Measurements from ENCODE around the gene ATG10.

ATG10 gene

DNA sequence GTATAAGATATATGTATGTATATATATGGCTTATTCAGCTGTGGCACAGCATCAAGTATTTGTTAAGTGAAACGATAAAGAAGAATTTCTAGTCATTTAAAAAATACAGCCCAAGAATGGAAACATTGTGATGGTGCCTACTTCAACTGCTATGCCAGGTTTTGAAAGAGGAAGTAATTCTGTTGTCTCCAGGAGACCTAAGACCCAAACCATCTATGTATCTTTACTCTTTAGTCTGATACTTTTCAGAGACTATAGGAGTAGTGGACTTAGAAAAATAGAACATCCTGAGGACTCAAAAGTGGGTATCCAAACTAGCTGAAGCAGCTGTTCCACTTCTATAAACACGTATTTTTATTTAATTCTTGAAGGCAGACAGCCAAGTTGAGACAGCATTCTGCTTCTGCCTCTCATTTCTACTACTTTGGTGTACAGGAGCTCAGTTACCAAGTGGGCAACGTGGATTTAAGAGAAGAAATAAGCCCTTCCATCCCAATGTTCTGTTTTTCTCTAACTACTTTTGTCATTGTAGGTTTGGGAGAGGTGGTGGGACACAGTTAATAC is 195.6 kb downstream of the ATG10 start:
- Histone ChIP-seq H3K27me3 (ENCODE audit: insufficient read depth, poor library complexity, severe bottlenecking) (no peaks in the 10 kb centered on the region), H3K4me3 (ENCODE audit: severe bottlenecking) (no peak overlapping the region), H3K36me3 (ENCODE audit: low read depth) (no peaks in the 10 kb centered on the region), H3K4me1 (ENCODE audit: insufficient read depth, poor library complexity, severe bottlenecking) (peaks cover 28% of the 10 kb centered on the region), H3K27ac (ENCODE audit: poor library complexity, severe bottlenecking) (no peak overlapping the region), H3K9me3 (ENCODE audit: severe bottlenecking) (no peaks in the 10 kb centered on the region)
- DNase-seq (ENCODE audit: low spot score): no peak
- no peak for ATAC-seq (ENCODE audit: low read depth)
- TF ChIP-seq, protein P1, sequence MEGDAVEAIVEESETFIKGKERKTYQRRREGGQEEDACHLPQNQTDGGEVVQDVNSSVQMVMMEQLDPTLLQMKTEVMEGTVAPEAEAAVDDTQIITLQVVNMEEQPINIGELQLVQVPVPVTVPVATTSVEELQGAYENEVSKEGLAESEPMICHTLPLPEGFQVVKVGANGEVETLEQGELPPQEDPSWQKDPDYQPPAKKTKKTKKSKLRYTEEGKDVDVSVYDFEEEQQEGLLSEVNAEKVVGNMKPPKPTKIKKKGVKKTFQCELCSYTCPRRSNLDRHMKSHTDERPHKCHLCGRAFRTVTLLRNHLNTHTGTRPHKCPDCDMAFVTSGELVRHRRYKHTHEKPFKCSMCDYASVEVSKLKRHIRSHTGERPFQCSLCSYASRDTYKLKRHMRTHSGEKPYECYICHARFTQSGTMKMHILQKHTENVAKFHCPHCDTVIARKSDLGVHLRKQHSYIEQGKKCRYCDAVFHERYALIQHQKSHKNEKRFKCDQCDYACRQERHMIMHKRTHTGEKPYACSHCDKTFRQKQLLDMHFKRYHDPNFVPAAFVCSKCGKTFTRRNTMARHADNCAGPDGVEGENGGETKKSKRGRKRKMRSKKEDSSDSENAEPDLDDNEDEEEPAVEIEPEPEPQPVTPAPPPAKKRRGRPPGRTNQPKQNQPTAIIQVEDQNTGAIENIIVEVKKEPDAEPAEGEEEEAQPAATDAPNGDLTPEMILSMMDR (IDR thresholded peaks at IDR 0.05; ENCODE audit: poor library complexity, severe bottlenecking): no peak

DNA sequence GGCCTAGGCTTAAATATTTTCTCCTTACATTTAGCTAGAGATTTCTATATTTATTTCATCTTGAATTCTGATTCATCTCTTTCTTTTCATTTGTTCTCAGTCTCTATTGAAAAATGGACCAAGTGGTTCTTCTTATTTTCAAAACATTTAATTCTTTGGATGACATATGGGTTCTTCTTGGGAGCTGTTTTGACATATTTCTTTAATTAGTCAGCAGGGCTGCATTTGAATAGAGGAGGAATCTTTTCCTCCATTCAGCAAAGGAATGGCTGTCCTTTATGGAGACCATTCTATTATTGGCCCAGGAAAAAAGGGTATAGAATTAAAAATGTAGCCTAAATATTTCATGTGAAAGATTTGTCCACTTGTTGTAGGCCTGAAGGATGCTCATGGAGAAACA is 196.5 kb downstream of the ATG10 start:
- no peaks in the 10 kb centered on the region for H3K27me3 ChIP-seq (ENCODE audit: insufficient read depth, poor library complexity, severe bottlenecking)
- no peaks in the 10 kb centered on the region for H3K9me3 ChIP-seq (ENCODE audit: severe bottlenecking)
- no peak for DNase-seq (ENCODE audit: low spot score)
- no peak overlapping the region for H3K4me3 ChIP-seq (ENCODE audit: severe bottlenecking)
- H3K4me1 ChIP-seq (ENCODE audit: insufficient read depth, poor library complexity, severe bottlenecking): peaks cover 25% of the 10 kb centered on the region
- no peak overlapping the region for H3K27ac ChIP-seq (ENCODE audit: poor library complexity, severe bottlenecking)
- H3K36me3 ChIP-seq (ENCODE audit: low read depth): no peaks in the 10 kb centered on the region
- ATAC-seq (ENCODE audit: low read depth): no peak
- TF ChIP-seq, protein P1 (IDR thresholded peaks at IDR 0.05; ENCODE audit: poor library complexity, severe bottlenecking): no peak

DNA sequence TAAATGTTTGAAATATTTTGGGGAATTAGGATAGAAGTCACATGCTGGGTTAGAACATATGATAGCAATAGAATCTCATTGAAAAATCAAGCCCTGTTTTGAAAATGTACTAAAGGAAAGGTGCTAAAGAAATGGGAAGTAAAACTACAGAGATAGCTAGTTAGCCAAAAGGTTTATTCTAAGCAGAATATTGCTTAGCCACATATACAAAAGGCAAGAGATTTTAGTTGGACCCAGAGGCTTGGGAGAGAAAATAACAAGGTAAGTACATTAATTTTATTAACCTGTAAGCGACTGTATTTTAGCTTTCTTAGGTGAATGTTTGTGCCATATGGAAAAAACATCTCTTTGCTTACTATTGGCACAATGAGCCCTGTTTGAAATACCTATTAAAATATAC is 198.1 kb downstream of the ATG10 start:
- Histone ChIP-seq H3K9me3 (ENCODE audit: severe bottlenecking) (no peaks in the 10 kb centered on the region), H3K36me3 (ENCODE audit: low read depth) (no peaks in the 10 kb centered on the region), H3K4me1 (ENCODE audit: insufficient read depth, poor library complexity, severe bottlenecking) (peaks cover 9% of the 10 kb centered on the region), H3K27me3 (ENCODE audit: insufficient read depth, poor library complexity, severe bottlenecking) (no peaks in the 10 kb centered on the region), H3K4me3 (ENCODE audit: severe bottlenecking) (no peak overlapping the region), H3K27ac (ENCODE audit: poor library complexity, severe bottlenecking) (no peak overlapping the region)
- TF ChIP-seq, protein P1 (IDR thresholded peaks at IDR 0.05; ENCODE audit: poor library complexity, severe bottlenecking): no peak
- DNase-seq (ENCODE audit: low spot score) (no peak), ATAC-seq (ENCODE audit: low read depth) (no peak)

DNA sequence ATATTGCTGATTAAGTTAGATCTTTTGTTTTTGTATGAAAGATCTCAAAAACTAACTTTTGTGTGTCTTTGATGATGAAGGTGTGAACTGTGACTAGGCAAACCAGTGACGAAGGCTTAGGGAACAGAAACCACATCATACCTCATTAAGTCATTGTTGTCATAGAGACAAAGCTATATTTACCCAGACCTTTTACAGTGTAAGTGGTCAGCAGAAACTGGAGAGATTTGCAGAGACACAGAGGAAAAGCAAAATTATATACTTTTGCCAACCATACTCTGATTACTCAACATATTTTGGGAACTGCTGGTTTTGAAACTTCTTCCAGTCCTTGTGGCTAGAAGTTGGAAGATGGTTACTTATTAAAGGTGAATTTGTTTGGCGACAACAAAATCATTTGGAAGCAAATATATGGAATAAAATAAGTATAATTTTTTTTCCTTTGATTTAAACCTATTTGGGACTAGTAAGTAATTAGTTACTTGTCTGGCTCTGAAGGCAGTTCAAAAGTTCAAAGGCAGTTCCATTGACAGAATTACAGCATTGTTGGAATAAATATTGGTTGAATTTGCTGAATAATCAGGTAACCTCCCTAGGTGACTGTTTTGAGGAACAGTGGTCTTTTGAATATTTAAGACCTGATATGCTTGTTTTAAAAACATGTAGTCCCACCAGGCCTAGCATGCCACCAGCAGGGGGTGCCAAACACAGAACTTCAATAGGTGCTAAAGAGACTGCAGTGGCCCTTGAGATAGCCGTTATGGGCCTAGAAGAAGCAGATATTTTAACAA is 202.5 kb downstream of the ATG10 start:
- Histone ChIP-seq H3K27ac (ENCODE audit: poor library complexity, severe bottlenecking) (no peak overlapping the region), H3K36me3 (ENCODE audit: low read depth) (no peaks in the 10 kb centered on the region), H3K4me3 (ENCODE audit: severe bottlenecking) (no peak overlapping the region), H3K9me3 (ENCODE audit: severe bottlenecking) (no peaks in the 10 kb centered on the region), H3K4me1 (ENCODE audit: insufficient read depth, poor library complexity, severe bottlenecking) (no peaks in the 10 kb centered on the region), H3K27me3 (ENCODE audit: insufficient read depth, poor library complexity, severe bottlenecking) (no peaks in the 10 kb centered on the region)
- ATAC-seq (ENCODE audit: low read depth) (peak; percentile 65; the same call in 2 of the 3 replicates), DNase-seq (ENCODE audit: low spot score) (no peak)
- TF ChIP-seq, protein P1 (IDR thresholded peaks at IDR 0.05; ENCODE audit: poor library complexity, severe bottlenecking): peak; percentile 81

DNA sequence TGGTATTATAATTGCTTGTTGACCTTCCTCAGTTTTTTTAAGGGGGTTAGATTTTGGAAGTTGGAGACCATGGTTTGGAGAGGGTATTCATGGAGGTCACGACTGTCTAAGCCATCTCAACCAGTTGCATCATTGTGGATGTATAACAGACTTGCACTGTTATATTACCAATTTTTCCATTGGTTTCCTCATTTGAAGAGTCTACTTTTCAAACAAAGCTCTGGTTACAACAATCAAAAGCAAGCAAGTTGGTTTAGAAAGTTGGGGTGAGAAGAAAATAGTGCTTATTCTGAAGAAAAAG is 203.0 kb downstream of the ATG10 start:
- no peaks in the 10 kb centered on the region for H3K27me3 ChIP-seq (ENCODE audit: insufficient read depth, poor library complexity, severe bottlenecking)
- H3K9me3 ChIP-seq (ENCODE audit: severe bottlenecking): no peaks in the 10 kb centered on the region
- DNase-seq (ENCODE audit: low spot score) (no peak), ATAC-seq (ENCODE audit: low read depth) (no peak)
- H3K4me1 ChIP-seq (ENCODE audit: insufficient read depth, poor library complexity, severe bottlenecking): no peaks in the 10 kb centered on the region
- no peak overlapping the region for H3K4me3 ChIP-seq (ENCODE audit: severe bottlenecking)
- H3K36me3 ChIP-seq (ENCODE audit: low read depth): no peaks in the 10 kb centered on the region
- TF ChIP-seq, protein P1 (IDR thresholded peaks at IDR 0.05; ENCODE audit: poor library complexity, severe bottlenecking): peak; percentile 46
- no peak overlapping the region for H3K27ac ChIP-seq (ENCODE audit: poor library complexity, severe bottlenecking)

All from RWPE2 (cell line).